Measurements from ENCODE around the gene ENAH.

GRCh38 chr1:225539575-225539974, 113.3 kb downstream of the ENAH start:
- TF ChIP-seq EZH2 (IDR thresholded peaks at IDR 0.05) = no peak
- no peak for TF ChIP-seq POLR2AphosphoS5 (IDR thresholded peaks at IDR 0.05; ENCODE audit: borderline replicate concordance, low read depth, low read length)
- no peak for TF ChIP-seq FOXP2 (optimal IDR thresholded peaks at IDR 0.05; ENCODE audit: control extremely low read depth, extremely low read length, insufficient read depth)

All from SK-N-MC (cell line).